HepG2 (cell line): ENCODE measurements around the gene CCDC102B.

Experiments used
- CREB1 ChIP-seq, 2 experiments: fragments of 450-650 bp in 1 of 2; IDR thresholded peaks; 2 replicates each; pipeline ENCODE4 v1.6.1; 2016 to 2017; ENCODE audit warnings: control low read depth in 1 of 2, mild to moderate bottlenecking in 1 of 2, missing compliant biosample characterization in 1 of 2, missing genetic modification characterization in 1 of 2
- HMG20B ChIP-seq: conservative IDR thresholded peaks from 2 replicates; pipeline ENCODE4 v1.6.1; 2016; ENCODE audit warnings: missing genetic modification reagents, missing compliant biosample characterization
- SIX4 ChIP-seq: sonication (generic); formaldehyde crosslinking; IDR thresholded peaks from 2 replicates; pipeline ENCODE4 v1.4.0; 2020; ENCODE audit warnings: missing genetic modification reagents
- ZBTB1 ChIP-seq: sonication (generic); formaldehyde crosslinking; IDR thresholded peaks from 2 replicates; pipeline ENCODE4 v1.4.0; 2020; ENCODE audit warnings: missing genetic modification reagents, borderline replicate concordance
- TF ChIP-seq, protein P1 (sequence below): sonication (generic); formaldehyde crosslinking; IDR thresholded peaks from 2 replicates; pipeline ENCODE4 v1.4.0; 2020; ENCODE audit warnings: missing genetic modification reagents

DNA sequence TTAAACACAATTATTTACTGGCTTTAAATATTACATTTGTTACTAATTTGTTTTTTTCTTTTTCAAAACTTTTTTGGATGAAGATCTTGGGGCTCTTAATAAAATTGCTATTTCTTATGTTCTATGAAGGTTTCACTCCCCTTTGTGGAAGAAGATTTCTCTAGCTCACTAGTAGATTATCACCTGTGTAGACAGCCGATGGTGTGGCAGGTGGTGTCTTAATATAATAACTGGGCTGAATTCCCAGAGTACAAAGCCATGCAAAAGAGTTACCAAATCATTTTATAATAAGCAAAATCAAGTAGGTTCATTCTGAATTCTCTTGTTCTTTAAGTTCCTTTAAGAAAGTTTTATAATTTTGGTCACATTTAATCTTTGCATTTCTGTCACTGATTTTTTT, 233.7 kb downstream of the CCDC102B start:
- TF ChIP-seq, protein P1, sequence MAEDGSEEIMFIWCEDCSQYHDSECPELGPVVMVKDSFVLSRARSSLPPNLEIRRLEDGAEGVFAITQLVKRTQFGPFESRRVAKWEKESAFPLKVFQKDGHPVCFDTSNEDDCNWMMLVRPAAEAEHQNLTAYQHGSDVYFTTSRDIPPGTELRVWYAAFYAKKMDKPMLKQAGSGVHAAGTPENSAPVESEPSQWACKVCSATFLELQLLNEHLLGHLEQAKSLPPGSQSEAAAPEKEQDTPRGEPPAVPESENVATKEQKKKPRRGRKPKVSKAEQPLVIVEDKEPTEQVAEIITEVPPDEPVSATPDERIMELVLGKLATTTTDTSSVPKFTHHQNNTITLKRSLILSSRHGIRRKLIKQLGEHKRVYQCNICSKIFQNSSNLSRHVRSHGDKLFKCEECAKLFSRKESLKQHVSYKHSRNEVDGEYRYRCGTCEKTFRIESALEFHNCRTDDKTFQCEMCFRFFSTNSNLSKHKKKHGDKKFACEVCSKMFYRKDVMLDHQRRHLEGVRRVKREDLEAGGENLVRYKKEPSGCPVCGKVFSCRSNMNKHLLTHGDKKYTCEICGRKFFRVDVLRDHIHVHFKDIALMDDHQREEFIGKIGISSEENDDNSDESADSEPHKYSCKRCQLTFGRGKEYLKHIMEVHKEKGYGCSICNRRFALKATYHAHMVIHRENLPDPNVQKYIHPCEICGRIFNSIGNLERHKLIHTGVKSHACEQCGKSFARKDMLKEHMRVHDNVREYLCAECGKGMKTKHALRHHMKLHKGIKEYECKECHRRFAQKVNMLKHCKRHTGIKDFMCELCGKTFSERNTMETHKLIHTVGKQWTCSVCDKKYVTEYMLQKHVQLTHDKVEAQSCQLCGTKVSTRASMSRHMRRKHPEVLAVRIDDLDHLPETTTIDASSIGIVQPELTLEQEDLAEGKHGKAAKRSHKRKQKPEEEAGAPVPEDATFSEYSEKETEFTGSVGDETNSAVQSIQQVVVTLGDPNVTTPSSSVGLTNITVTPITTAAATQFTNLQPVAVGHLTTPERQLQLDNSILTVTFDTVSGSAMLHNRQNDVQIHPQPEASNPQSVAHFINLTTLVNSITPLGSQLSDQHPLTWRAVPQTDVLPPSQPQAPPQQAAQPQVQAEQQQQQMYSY (CRISPR knock-in tag): no peak
- TF ChIP-seq SIX4 (CRISPR knock-in tag) (no peak), HMG20B (no peak), ZBTB1 (CRISPR knock-in tag) (no peak), CREB1 (IDR thresholded peaks at IDR 0.05) (no peak), CREB1 (CRISPR knock-in tag; IDR thresholded peaks at IDR 0.05) (no peak)
